AG09319 (cell line): ENCODE data around the gene MROH7.

Experiments
- DNase-seq: peaks from one replicate; pipeline ENCODE4 v3.0.0-alpha.2; 2010; ENCODE audit warnings: low read depth; ENCODE audit errors: extremely low read depth
- TF ChIP-seq, protein P1 (sequence below): IDR thresholded peaks from 2 replicates; pipeline ENCODE4 v1.5.1; 2011; ENCODE audit warnings: low read depth, mild to moderate bottlenecking, inconsistent platforms, low read length, moderate library complexity

MROH7 gene

DNA sequence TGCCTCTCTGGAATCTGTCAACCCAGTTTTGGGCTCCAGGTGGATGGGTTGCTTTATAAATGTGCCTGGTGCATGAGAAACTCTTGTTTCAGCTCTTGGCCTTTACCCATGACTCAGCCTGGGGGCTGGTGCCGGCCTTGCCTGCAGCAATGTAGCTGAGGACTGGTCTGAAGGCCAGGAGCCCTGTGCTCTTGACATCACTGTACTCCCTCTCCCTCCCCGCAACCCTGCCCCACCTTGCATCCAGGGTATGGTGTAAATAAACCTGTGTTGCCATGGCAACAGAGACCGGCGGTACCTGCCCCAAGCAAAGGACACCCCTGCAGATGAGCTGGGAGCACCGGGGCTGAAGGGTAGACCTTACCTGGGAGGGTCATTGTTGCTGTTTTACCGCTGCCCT lies 31.5 kb upstream of the MROH7 start:
- DNase-seq = no peak

DNA sequence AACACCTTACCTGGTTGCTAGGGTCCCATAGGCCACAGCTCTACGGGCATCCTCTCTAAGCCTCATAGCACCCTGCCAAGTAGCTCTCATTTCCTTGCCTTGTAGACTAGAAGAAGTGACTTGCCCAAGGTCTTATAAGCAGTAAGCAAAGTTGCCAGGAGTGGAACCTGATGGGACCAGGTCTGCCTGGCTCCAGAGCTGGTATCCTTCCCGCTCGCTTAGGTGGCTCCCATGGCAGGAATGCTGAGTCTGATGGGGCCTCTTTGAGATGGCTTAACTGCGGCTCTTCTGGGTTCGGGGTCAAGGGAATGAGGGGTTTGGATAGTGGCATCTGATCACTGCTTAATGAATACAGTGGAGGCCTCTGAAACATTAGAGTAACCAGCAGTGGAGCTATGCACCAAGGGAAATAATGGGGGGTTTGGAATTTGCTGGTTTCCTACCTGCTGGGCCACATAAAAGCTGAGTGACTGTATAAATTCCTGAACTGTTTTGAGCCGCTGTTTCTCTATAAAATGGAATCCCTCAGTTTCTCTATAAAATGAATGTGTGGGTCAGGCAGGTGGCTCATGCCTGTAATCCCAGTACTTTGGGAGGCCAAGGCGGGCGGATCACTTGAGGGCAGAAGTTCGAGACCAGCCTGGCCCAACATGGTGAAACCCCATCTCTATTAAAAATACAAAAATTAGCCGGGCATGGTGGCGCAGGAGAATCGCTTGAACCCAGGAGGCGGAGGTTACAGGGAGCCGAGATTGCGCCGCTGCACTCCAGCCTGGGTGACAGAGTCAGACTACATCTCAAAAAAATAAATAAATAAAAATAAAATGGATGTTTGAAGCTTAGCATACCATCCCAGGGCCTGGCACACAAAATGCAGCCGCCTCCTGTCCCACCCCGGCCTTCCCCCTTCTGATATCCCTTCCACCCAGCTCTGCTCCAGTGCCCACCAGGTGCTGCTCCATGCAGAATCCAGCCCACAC lies 30.7 kb upstream of the MROH7 start:
- TF ChIP-seq, protein P1, sequence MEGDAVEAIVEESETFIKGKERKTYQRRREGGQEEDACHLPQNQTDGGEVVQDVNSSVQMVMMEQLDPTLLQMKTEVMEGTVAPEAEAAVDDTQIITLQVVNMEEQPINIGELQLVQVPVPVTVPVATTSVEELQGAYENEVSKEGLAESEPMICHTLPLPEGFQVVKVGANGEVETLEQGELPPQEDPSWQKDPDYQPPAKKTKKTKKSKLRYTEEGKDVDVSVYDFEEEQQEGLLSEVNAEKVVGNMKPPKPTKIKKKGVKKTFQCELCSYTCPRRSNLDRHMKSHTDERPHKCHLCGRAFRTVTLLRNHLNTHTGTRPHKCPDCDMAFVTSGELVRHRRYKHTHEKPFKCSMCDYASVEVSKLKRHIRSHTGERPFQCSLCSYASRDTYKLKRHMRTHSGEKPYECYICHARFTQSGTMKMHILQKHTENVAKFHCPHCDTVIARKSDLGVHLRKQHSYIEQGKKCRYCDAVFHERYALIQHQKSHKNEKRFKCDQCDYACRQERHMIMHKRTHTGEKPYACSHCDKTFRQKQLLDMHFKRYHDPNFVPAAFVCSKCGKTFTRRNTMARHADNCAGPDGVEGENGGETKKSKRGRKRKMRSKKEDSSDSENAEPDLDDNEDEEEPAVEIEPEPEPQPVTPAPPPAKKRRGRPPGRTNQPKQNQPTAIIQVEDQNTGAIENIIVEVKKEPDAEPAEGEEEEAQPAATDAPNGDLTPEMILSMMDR = no peak
- no peak for DNase-seq

More for the DNA sequence above, 31.5 kb upstream of the MROH7 start:
- TF ChIP-seq, protein P1 = no peak

DNA sequence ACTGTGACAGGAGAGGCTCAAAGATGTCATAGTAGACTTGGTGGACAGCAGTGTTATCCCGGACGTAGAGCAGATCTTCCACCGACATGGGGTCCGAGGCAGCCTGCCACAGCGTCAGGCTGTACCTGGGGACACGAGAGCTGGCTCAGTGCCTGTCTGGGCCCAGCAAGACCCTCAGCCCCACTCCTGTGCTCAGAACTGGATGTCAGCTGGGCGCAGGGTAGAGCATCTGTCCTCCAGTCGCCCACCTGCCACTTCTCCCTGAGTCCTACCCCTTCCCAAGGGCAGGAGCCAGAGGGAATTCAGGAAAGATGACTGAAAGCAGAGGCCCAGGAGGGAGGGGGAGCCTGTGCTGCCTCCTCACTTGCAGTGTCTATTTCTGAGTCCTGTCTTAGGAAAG lies 30.0 kb upstream of the MROH7 start:
- TF ChIP-seq, protein P1 = no peak
- DNase-seq = no peak

DNA sequence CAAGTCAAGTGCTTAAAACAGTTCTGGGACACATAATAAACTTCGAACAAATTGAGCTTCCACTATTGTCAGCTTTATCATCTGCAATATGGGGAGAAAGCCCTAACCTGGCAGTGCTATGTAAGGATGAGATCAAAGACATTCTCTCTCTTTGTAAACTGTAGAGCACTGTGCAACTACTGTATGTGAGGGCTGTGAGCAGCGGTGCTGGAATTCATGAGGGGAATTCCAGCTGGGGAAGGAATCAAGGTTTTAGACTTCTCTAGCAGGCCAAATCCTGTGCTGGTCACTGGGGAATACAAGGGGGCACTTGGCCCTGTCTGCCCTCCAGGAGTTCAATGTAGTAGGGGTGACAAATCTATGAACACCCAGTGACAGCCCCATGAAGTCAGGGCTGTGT lies 27.6 kb upstream of the MROH7 start:
- TF ChIP-seq, protein P1 = no peak
- DNase-seq = no peak

DNA sequence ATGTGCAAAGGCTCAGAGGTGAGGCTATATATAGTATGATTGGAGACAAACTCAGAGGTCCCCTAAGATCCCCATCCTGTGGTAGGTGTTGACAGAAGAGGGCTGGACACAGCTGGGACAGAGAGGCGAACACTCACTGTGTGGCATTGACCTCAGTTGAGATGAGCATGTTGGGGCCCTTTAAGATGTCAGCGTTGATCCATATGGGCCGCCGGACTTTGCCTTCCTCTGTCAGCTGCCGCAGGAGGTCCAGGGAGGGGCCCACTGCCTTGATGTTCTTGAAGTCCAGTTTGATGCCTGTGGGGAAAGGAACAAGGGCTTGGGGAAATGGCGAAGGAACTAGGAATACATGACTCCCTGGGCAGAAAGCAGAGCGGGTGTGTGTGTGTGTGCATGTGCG lies 27.0 kb upstream of the MROH7 start:
- TF ChIP-seq, protein P1 = no peak
- no peak for DNase-seq

DNA sequence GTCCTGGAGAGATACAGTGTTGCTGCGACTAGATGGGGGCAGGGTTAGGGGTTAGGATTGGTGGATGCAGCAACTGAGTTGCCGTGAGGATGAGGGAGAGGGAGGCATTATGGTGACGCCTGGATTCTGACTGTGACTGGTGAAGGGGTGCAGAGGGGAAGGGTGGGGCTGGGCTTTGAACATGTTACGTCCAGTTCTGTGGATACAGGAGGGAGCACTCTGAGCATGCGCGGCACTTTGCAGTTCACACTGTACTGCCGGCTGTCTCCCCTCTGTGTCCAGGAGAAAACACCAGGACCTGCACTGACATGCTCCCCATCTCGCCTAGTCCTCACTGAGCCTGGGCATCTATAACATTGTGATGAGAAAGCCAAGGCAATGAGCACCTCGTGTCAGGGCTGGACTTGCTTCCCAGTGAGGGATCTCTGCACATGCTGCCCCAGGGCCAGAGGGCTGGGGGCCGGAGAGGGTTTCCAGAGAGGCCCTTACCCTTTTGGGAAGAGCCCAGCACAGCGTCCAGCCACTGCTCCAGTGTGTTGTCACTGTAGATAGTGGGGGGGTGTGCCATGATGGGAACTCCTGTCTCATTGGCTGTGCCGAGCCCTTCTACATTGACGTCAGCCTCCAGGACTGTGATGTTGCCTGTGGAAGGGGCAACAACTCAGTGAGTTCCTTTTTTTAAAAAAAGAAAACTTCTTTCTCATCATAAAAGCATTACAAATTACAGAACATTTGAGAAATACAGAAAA lies 25.9 kb upstream of the MROH7 start:
- DNase-seq = no peak
- TF ChIP-seq, protein P1 = no peak

DNA sequence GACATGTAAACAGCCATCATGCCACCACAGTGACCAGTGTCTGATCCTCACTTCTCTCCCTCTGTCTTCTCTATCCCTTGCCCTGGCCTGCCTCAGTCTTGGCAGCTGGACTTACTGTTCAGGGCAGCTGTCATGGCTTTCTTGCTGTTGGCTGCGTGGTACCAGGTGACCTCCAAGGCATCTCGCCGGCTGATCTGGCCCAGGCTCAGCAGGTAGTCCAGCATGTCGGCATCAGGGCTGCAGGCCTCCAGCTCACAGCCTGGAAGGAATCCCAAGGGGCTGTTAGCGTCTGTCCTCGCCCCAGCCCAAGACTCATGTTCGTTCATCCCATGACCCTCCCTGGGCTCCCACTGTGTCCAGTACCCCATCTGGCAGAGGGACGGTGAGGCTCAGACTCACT lies 21.8 kb upstream of the MROH7 start:
- DNase-seq = no peak

More for the DNA sequence above, 21.8 kb upstream of the MROH7 start:
- TF ChIP-seq, protein P1 = no peak
